Motor neuron (in vitro differentiated cells): ENCODE results near the gene UBASH3B. TPM values are rescaled to one million over a fixed set of nuclear protein-coding genes. Genes with fewer than 3 reads are reported as not detected.
A peak's percentile ranks its signal among the peaks of the same experiment; 100 is the strongest.

Source experiments
- ATAC-seq, 8 experiments: fragments of 200-7000 bp; cut with Tn5 transposase; replicated peaks in 6 of 8; 2 replicates each; pipeline ENCODE4 v1.8.0; 2021; ENCODE audit warnings: mild to moderate bottlenecking in 8 of 8, moderate library complexity in 8 of 8
- H3K27ac ChIP-seq, 2 donors: fragments of 250-450 bp; sonication (Bioruptor Pico); 2 replicates each; pipeline ENCODE4 v1.9.0; 2021; ENCODE audit warnings: antibody characterized with exemption in 2 of 2, mild to moderate bottlenecking in 2 of 2, moderate library complexity in 1 of 2
- H3K4me1 ChIP-seq, 2 donors: fragments of 250-450 bp; sonication (Bioruptor Pico); replicated peaks in 1 of 2; 2 replicates each; pipeline ENCODE4 v1.6.1; 2021; ENCODE audit warnings: antibody characterized with exemption in 2 of 2, mild to moderate bottlenecking in 2 of 2, moderate library complexity in 1 of 2
- H3K4me3 ChIP-seq, 5 donors: fragments of 250-450 bp; sonication (Bioruptor Pico); 2 replicates each; pipeline ENCODE4 v1.9.0; 2021; ENCODE audit warnings: antibody characterized with exemption in 5 of 5, mild to moderate bottlenecking in 5 of 5, moderate library complexity in 4 of 5
- WGBS, 10 experiments: fragments of 450-650 bp; shearing (Covaris generic); methylation state at CpG; one replicate each; pipeline ENCODE4 v1.0.0; 2022; 5-methylcytosine and 5-hydroxymethylcytosine counted together
- in situ Hi-C, 9 experiments: fragments of 400-800 bp; cut with MboI; loops; one replicate each; pipeline ENCODE4 v1.15.0; 2021; ENCODE audit warnings: low sequenced_read_pairs in 9 of 9, low pct_unique_long_range_greater_than_20kb in 2 of 9; ENCODE audit not compliant: unreplicated experiment in 9 of 9
- total RNA-seq, 8 experiments: library from RNA; unstranded; fragments of 300-600 nt; gene quantifications; 2 replicates each; pipeline versions ENCODE4 v1.2.3 to v1.2.4, GENCODE V29; 2022

UBASH3B gene
- total RNA-seq, 8 experiments from 2014 or later: 0.72 to 16.5 (median 3.5) TPM

DNA sequence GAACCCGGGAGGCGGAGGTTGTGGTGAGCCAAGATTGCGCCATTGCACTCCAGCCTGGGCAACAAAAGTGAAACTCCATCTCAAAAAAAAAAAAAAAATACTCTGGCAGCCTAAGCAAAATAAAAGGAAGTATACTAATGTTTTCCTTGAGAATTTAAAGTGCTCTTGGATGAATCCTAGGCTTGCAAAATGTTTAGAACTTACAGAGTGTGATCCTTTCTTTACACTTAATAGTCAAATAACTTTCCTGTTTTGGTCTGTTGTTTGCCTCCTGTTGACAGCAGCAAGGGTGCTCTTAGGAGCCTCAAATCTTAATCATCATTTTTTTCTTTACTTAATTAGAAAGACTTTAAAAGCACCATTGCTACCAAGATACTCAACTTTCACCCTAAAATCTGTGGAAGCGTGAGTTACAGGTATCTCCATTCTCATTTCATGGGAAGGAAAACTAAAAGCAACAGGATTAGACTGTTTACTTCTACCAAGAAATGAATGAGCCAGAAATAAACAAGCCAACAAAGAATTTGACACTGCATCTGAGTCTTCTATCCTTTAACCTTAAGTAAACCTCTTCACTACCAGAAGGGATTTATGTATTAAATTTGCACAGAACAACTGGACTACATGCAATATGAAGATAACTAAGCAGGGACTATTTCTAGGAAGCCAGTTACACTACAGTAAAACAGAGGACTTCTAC is 144.0 kb downstream of the UBASH3B start:
- in situ Hi-C loops: loop anchor here in 3 of 9 experiments (10.0 to 25.0 kb wide), 2 partner anchors 55 to 162 kb away; no protein-coding TSS in a partner anchor
- 89 to 100% (median 100%) methylated on average over 1 to 3 of the region's 4 CpGs; no CpG with 5 or more reads in 3 of the 10 experiments for WGBS, 10 experiments
- H3K27ac ChIP-seq: no peak overlapping the region
- no peaks in the 10 kb centered on the region for H3K4me1 ChIP-seq
- H3K4me3 ChIP-seq: no peak overlapping the region
- no peak for ATAC-seq

DNA sequence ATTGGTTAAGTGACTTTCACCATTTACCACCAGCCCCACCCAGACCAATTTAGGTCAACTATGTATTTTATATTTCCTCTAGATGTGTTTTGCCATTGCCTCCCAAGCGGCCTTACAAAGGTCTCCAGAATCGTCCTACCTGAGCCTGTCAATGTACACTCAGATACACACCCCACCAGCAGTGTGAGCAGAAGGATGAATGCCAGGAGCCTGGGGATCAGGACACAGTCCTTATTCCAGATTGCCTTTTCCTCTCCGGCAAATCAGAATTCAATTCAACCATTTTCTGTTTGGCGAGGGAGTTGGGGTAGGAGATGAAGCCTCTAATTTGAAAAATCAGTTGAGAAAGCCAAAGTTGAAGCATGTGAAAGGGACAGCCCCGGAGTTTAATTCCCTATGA is 147.4 kb downstream of the UBASH3B start:
- 60 to 100% (median 89%) methylated on average over 1 to 5 of the region's 5 CpGs; no CpG with 5 or more reads in 4 of the 10 experiments for WGBS, 10 experiments
- no peak for ATAC-seq
- Histone ChIP-seq H3K4me1 (no peaks in the 10 kb centered on the region), H3K4me3 (no peak overlapping the region), H3K27ac (no peak overlapping the region)
- in situ Hi-C loops: no loop called here

DNA sequence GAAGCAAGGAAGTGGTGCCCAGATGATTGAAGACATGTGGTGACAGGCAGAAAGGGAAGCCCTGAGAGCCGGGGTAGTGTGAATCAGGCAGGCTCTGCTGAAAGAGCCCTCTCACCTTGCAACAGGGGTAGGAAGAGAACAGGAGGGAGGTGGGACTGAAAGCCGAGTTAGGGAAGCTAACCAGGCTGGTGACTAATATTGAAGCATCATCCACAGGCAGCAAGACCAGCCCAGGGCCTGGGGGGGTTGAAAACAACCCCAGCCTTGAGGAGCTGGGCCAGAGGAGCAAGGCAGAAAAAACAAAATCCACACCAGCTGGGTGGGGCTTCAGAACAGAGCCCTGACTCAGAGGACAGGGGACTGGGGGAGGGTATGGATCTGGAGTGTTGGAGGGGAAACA is 147.8 kb downstream of the UBASH3B start:
- WGBS, 10 experiments: 0 to 60% (median 35%) methylated on average over 1 to 2 of the region's 2 CpGs; no CpG with 5 or more reads in 2 of the 10 experiments
- Histone ChIP-seq H3K4me3 (no peak overlapping the region), H3K27ac (no peak overlapping the region), H3K4me1 (no peaks in the 10 kb centered on the region)
- ATAC-seq: peak in 2 of 8 experiments; percentile 68 to 71
- in situ Hi-C loops: no loop called here

DNA sequence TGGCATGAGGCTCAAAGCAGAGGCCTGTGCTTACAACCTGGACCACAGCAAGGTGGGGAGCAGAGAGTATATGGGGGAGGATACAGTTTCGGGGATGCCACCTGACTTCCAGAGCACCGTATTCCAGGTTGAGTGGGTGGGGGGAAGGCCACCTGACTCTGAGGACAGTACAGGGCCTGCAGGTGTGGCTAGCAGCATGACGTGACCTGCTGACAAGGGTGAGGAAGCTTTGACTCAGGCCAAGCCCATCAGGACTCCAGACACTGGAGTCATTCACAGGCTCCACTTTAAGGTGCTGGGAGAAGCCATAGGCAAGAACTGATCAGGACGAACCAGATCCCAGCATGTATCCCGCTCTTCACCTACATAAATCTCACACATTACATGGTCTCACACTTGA is 148.2 kb downstream of the UBASH3B start:
- WGBS, 10 experiments: 93 to 100% methylated on average over 1 to 5 of the region's 5 CpGs; no CpG with 5 or more reads in 8 of the 10 experiments
- H3K27ac ChIP-seq: no peak overlapping the region
- no peak overlapping the region for H3K4me3 ChIP-seq
- H3K4me1 ChIP-seq: no peaks in the 10 kb centered on the region
- ATAC-seq: peak in 2 of 8 experiments; percentile 15 to 39
- in situ Hi-C loops: no loop called here

DNA sequence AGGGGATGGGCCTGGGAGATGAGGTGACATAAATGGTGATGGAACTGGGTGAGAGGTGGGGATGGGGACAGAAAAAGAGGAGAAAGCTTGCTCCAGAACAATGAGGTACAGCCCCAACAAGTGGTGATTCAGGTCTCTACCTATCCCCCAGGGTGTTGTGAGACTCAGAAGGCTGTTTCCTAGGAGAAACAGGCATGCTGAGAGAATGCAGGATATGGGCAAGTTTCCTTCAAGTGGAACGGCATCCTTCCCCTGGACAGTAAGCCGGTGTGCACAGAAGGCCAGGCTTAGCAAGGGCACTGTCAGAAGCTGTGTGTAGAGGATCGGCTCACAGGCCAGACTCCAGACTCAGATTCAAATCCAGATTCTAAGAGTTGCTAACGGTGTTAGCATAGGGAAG is 148.6 kb downstream of the UBASH3B start:
- no peaks in the 10 kb centered on the region for H3K4me1 ChIP-seq
- ATAC-seq: peak in 2 of 8 experiments; percentile 28 to 29
- WGBS, 10 experiments: 64 to 100% (median 75%) methylated on average over 1 to 4 of the region's 4 CpGs; no CpG with 5 or more reads in 5 of the 10 experiments
- H3K4me3 ChIP-seq: no peak overlapping the region
- in situ Hi-C loops: no loop called here
- H3K27ac ChIP-seq: no peak overlapping the region

DNA sequence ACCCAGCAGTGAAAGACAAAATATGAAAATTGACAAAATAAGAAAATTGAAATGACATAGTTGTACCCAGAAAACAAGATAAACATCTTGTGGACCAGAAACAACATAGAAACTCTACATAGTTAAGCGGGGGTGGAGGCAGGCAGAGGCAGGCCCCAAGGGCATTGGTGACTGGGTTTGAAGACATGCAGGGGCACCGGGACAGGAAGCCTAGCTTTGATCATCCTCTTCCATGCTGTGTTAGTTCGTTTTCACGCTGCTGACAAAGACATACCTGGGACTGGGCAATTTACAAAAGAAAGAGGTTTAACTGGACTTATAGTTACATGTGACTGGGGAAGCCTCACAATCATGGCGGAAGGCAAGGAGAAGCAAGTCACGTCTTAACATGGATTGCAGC is 149.3 kb downstream of the UBASH3B start:
- in situ Hi-C loops: no loop called here

DNA sequence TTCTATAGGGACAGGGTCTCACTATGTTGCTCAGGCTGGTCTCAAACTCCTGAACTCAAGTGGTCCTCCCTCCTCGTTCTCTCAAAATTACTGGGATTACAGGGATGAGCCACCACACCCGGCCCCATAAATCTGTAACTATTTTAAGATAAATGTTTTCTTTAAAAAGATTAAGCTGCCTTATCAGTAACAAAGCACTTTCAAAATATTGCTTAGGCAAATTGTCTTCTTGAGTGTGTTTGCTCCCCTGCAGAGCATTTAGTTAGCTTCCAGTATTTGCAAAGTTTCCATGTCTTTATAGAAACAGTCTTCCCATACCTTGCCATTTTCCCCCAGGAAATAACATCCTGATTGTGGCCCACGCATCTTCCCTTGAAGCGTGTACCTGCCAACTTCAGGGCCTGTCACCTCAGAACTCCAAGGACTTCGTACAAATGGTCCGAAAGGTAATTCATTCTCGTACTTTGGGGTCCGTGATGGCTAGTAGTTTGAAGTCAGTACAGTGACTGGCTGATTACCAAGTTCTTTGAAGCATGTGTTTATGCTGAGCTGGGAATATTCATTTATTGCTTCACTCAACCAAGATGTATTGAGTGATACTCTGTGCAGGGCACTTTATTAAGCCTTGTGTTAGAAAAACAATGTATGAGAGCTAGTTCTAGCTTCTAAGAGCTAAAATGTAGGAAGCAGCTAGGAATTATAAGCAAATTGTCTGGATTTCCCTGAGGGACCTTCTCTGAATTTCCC is 152.4 kb downstream of the UBASH3B start:
- Histone ChIP-seq H3K27ac (no peak overlapping the region), H3K4me1 (peaks cover 4 to 10% of the 10 kb centered on the region in 2 donors), H3K4me3 (no peak overlapping the region)
- in situ Hi-C loops: no loop called here
- peak in 3 of 8 experiments; percentile 51 to 79 (median 51) for ATAC-seq
- WGBS, 10 experiments: 60 to 100% (median 90%) methylated on average over 1 to 8 of the region's 8 CpGs; no CpG with 5 or more reads in 1 of the 10 experiments

More for the DNA sequence above, 149.3 kb downstream of the UBASH3B start:
- no peaks in the 10 kb centered on the region for H3K4me1 ChIP-seq
- ATAC-seq: no peak
- no peak overlapping the region for H3K27ac ChIP-seq
- 79 to 100% (median 85%) methylated on average over 1 to 6 of the region's 6 CpGs; no CpG with 5 or more reads in 2 of the 10 experiments for whole genome bisulfite sequencing, 10 experiments
- H3K4me3 ChIP-seq: no peak overlapping the region

DNA sequence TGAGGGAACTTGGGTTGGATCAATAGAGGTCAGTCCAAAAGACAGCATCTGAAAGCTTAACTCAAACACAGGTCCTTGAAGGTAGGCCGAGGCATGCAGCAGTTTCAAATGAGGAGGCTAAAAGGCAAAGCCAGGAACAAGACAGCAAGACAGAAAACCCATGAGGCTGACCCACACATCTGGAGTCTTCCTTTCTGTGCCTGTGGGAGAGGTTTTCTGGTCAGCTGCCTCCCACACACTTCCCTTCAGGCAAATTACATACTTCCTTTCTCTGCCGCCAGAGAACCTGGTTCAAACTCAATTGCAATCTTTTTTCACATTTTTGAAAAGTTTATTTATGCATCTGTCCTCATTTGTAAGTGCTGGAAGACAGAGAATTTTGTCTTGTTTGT is 153.0 kb downstream of the UBASH3B start:
- WGBS, 10 experiments: 0 to 100% (median 78%) methylated on average over 1 to 2 of the region's 2 CpGs; no CpG with 5 or more reads in 4 of the 10 experiments
- ATAC-seq: peak in 3 of 8 experiments; percentile 79 to 84 (median 83)
- in situ Hi-C loops: no loop called here

DNA sequence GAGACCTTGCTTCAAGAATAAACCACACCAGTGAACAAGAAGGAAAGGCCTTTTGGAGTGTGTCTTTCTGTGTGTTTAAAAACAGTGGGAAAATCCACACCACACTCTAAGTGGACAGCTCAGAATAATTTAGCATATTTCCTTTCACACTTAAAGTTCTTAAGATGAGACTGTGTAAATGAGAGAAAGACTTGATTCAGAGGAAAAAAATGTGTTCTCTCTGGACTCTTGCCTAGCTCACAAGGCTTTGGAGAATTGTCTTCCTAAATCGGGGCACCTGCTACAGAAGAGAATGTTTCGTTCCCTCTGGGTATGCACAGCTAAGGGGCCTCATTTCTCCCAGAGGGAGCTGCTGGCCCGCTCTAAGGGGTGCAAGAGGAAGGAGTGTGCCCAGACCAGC is 154.3 kb downstream of the UBASH3B start:
- peaks cover 6 to 24% of the 10 kb centered on the region in 2 donors for H3K4me1 ChIP-seq
- H3K4me3 ChIP-seq: no peak overlapping the region
- no peak overlapping the region for H3K27ac ChIP-seq
- ATAC-seq: peak in 2 of 8 experiments; percentile 9 to 34
- in situ Hi-C loops: no loop called here
- 25 to 100% (median 85%) methylated on average over 1 to 3 of the region's 3 CpGs; no CpG with 5 or more reads in 4 of the 10 experiments for WGBS, 10 experiments

More for the DNA sequence above, 153.0 kb downstream of the UBASH3B start:
- Histone ChIP-seq H3K4me1 (peaks cover 5 to 11% of the 10 kb centered on the region in 2 donors), H3K27ac (no peak overlapping the region), H3K4me3 (no peak overlapping the region)

DNA sequence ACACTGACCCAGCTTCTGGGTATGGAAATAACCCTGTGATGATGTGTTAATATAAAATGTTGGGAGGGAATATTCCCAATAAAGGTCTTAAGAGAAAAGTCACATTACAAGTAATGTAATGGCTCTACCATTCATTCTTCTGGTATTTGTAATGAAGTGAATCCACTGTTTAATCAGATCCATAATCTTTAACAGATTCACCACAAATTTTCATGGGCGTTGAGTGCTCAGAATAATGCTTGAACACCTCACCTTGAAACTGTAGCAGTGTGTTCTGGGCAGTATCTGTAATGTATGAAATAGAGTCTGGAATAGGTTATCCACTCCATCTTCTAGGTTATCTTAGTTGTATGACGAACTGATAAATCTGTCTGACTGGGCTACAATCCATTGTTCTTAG is 156.2 kb downstream of the UBASH3B start:
- in situ Hi-C loops: no loop called here
- H3K4me3 ChIP-seq: no peak overlapping the region
- WGBS, 10 experiments: 58 to 100% (median 89%) methylated on average over 1 to 2 of the region's 2 CpGs; no CpG with 5 or more reads in 2 of the 10 experiments
- H3K27ac ChIP-seq: no peak overlapping the region
- H3K4me1 ChIP-seq: peaks cover 6 to 24% of the 10 kb centered on the region in 2 donors
- no peak for ATAC-seq

DNA sequence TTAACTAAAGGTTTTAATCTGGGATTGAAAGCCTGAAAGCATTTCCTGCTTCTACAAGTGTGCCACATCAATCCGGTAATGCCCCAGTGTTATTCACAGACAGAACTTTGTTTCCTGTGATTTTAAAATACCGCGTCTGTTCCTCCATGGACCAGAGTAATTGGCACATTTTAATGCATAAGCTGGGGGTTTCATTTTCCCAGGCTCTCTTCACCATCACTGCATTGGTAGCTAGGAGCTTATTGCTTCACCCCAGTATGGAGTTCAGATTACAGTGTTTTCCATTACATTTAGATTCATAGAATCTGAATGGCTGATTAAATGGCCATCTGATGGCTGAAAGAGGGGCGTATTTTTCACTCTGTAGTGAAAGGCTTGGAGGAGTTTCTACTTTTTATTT is 157.1 kb downstream of the UBASH3B start:
- in situ Hi-C loops: no loop called here
- peak in 5 of 8 experiments; percentile 6 to 49 (median 48) for ATAC-seq
- 16 to 100% (median 59%) methylated on average over 1 to 4 of the region's 4 CpGs for WGBS, 10 experiments
- no peak overlapping the region for H3K4me3 ChIP-seq
- H3K27ac ChIP-seq: peak overlapping the region in 1 of 2 donors; percentile 60
- peaks cover 6 to 24% of the 10 kb centered on the region in 2 donors for H3K4me1 ChIP-seq

DNA sequence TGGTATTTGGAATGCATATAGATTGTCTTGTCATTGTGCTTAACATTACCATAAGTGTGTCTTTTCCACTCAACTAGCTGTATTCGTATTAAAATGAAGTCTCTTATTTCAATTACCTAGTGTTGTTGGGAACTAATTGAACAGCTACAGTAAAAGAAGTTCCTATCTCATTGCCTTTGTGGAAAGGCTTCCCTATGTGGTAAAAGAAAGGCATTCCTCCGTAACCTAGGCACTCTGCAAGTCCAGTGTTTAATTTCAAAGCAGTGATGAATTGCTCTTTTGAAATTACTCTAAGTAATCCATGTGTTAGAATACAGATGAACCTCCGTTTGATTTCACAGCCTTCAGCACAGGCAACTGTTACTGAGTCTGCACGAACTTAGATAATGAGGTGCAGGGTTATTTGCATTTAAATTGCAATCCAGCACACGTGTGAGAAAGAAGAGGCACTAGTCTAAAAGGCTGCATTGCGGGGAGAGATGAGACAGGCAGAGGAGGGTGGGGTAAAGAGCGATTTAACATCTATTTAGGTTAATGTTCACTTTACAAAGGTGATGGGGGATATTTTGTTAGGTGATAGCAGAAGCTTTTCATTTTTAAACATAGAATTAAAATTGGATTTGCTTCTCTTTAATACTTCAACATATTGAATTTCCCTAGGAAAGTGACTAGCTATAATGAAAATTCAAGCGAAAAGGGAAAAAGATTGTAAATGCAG is 157.8 kb downstream of the UBASH3B start:
- 13 to 89% (median 35%) methylated on average over 1 to 8 of the region's 8 CpGs for WGBS, 10 experiments
- H3K4me3 ChIP-seq: no peak overlapping the region
- peaks cover 6 to 24% of the 10 kb centered on the region in 2 donors for H3K4me1 ChIP-seq
- ATAC-seq: peak in 5 of 8 experiments; percentile 90 to 92 (median 91)
- in situ Hi-C loops: no loop called here
- H3K27ac ChIP-seq: no peak overlapping the region
